ENCODE results near the gene RABGAP1. TPM values are rescaled to one million over a fixed set of nuclear protein-coding genes. Genes with fewer than 3 reads are reported as not detected.
"Not testable (repeated sequence)": the region's sequence is repeated elsewhere in the genome, so short reads cannot be mapped to it uniquely, and the experiment has no call there.

RABGAP1 gene
- total RNA-seq (10 to 100 TPM; 45.3 to 56.7 (median 51.3) TPM), polyA plus RNA-seq (15.2 TPM)
- long read RNA-seq, donor 1, full-length matches to known transcripts: 35 of 83 reads
- long read RNA-seq, donor 1, partial matches to known transcripts: 23 of 83 reads
- long read RNA-seq, donor 1, other reads (novel, unspliced or antisense): 25 of 83 reads
- long read RNA-seq, donor 2, full-length matches to known transcripts: 11 of 25 reads
- long read RNA-seq, donor 2, partial matches to known transcripts: 4 of 25 reads
- long read RNA-seq, donor 2, other reads (novel, unspliced or antisense): 10 of 25 reads
- long read RNA-seq, donor 3, partial matches to known transcripts: 26 of 43 reads
- long read RNA-seq, donor 3, other reads (novel, unspliced or antisense): 17 of 43 reads
- long read RNA-seq, donor 4, full-length matches to known transcripts: 8 of 27 reads
- long read RNA-seq, donor 4, partial matches to known transcripts: 6 of 27 reads
- long read RNA-seq, donor 4, other reads (novel, unspliced or antisense): 13 of 27 reads

DNA sequence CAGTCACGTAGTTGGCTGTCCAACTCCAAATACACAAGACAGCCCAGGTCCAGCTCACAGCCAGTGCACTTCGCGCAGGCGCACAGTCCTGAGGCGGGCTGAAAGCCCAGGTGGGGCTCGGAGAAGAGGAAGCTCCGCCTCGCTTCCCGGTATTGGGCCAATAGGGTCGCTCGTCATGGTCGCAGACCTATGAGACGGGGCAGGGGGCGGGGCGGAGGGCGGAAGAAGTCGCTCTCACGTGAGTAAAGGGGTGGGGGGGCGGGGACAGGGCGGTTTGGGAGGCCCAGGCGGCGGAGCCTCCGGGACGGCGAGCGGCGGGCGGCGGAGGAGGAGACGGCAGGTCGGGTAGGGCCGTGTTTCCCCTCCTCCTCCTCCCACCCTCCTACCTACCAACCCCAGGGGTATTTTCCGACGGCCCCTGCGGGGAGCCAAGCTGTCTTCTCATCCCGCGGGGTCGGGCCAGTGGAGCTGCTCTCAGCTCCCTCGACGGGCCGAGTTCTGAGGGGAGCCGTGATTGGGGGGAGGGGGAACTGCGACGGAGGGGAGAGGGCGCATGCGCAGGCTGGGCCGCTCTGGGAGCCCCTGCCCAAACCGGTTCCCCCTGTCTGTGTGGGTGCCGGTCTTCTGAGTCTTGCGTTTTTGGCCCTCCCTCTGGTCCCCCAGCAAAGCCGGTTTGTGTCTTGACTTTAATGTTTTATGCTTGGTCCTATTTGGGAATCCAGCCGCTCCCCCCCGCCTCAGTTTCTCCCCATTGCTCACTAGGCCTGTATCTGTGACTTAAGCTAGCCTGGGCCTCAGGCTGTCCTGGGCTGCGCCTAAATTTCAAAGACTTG, at the start of gene RABGAP1:
Gene RABGAP1 (plus strand): TSS at position 272 of the 833 bp plus-strand sequence. CDS start 16,040 bp downstream, outside the sequence.
- DNase-seq (peak; percentile 100), ATAC-seq (peak; percentile 99)
- no peaks in the 10 kb centered on the region for H3K27me3 ChIP-seq (ENCODE audit: control insufficient read depth, insufficient read depth)
- WGBS: under 1% methylated on average over 54 of the region's 54 CpGs
- H3K9me3 ChIP-seq (ENCODE audit: control insufficient read depth, low read length): no peaks in the 10 kb centered on the region
- H3K4me1 ChIP-seq (ENCODE audit: control insufficient read depth, insufficient read depth, low read length): peaks cover 3% of the 10 kb centered on the region
- H3K4me3 ChIP-seq (ENCODE audit: low read length): peak within 1 kb of the TSS; percentile 85
- intact Hi-C loops (cut with DNase I): no loop called here
- H3K27ac ChIP-seq (ENCODE audit: low read length): peak within 1 kb of the TSS; percentile 71

- 99% methylated on average over 1 of the region's 1 CpG for WGBS
- intact Hi-C loops (cut with DNase I): no loop called here
- H3K27me3 ChIP-seq (ENCODE audit: control insufficient read depth, insufficient read depth): no peaks in the 10 kb centered on the region
- H3K27ac ChIP-seq (ENCODE audit: low read length): no peak overlapping the region
- H3K4me1 ChIP-seq (ENCODE audit: control insufficient read depth, insufficient read depth, low read length): peaks cover 2% of the 10 kb centered on the region
- ATAC-seq: no peak
- no peaks in the 10 kb centered on the region for H3K9me3 ChIP-seq (ENCODE audit: control insufficient read depth, low read length)
- no peak overlapping the region for H3K4me3 ChIP-seq (ENCODE audit: low read length)
- DNase-seq: no peak
Measured at GRCh38 chr9:122897969-122898368, 42.9 kb upstream of the RABGAP1 start.

GRCh38 chr9:122900791-122901190, 40.0 kb upstream of the RABGAP1 start:
- ATAC-seq (no peak), DNase-seq (no peak)
- intact Hi-C loops (cut with DNase I): no loop called here
- H3K4me1 ChIP-seq (ENCODE audit: control insufficient read depth, insufficient read depth, low read length): peaks cover 2% of the 10 kb centered on the region
- 58% methylated on average over 2 of the region's 2 CpGs for WGBS
- peak overlapping the region; percentile 20 for H3K4me3 ChIP-seq (ENCODE audit: low read length)
- no peaks in the 10 kb centered on the region for H3K9me3 ChIP-seq (ENCODE audit: control insufficient read depth, low read length)
- no peak overlapping the region for H3K27ac ChIP-seq (ENCODE audit: low read length)
- no peaks in the 10 kb centered on the region for H3K27me3 ChIP-seq (ENCODE audit: control insufficient read depth, insufficient read depth)

- intact Hi-C loops (cut with DNase I): no loop called here
- WGBS: under 1% methylated on average over 8 of the region's 8 CpGs
Measured at GRCh38 chr9:122904466-122904822, 36.4 kb upstream of the RABGAP1 start.

DNA sequence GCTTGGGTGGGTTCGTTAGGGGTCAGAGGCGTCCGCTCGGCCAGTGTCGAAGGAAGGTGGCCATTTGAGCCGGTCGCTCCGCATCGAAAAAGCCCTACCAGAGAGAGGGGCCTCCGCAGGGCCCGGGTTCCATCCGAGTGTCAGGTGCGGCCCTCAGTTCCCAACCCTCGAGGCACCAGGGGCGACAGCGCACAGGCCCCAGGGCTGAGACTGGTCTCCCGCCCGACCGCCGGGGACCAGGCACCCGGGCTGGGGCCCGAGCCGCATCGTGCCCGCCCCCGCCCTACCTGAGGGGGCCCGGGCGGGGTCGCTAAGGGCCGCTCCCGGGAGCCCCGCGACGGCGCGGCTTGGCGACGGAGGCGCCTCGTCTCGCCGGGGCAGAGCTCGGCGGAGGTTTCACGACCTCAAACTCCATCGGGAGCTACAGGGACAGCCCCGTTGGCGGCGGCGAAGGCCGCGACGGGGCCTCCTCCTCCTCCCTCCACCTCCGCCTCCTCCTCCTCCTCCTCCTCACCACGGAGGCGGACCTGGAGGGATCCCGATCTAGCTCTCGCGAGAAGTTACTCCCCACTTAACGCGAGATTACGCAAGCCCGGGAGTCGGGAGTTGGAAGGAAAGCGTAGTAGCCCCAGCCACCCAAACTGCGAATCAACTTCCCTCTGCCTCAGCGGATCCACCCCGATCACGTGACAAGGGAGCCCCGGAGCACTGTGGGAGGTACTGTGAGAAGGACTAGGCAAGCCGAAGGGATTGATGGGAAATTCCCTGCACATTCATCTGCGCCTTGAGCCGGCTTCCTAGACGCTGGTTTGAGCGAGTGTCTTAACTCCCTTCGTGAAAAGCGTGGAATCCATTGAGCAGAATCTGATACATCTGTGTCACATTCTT, 35.8 kb upstream of the RABGAP1 start, which contains the start of gene RC3H2:
Gene RC3H2 (minus strand): TSS at position 537 of the 888 bp plus-strand sequence. CDS start 7,850 bp downstream, outside the sequence.
- Histone ChIP-seq H3K27ac (ENCODE audit: low read length) (peak within 1 kb of the TSS; percentile 93), H3K27me3 (ENCODE audit: control insufficient read depth, insufficient read depth) (no peaks in the 10 kb centered on the region), H3K4me3 (ENCODE audit: low read length) (peak within 1 kb of the TSS; percentile 92), H3K4me1 (ENCODE audit: control insufficient read depth, insufficient read depth, low read length) (no peaks in the 10 kb centered on the region), H3K9me3 (ENCODE audit: control insufficient read depth, low read length) (no peaks in the 10 kb centered on the region)
- ATAC-seq (peak; percentile 99), DNase-seq (peak; percentile 98 to 99 (median 98))
- intact Hi-C loops (cut with DNase I): no loop called here
- WGBS: under 1% methylated on average over 77 of the region's 77 CpGs

More at GRCh38 chr9:122904466-122904822, 36.4 kb upstream of the RABGAP1 start:
- DNase-seq (peak in 1 of 3 donors; percentile 35), ATAC-seq (peak; percentile 47 to 62)
- Histone ChIP-seq H3K9me3 (ENCODE audit: control insufficient read depth, low read length) (no peaks in the 10 kb centered on the region), H3K4me1 (ENCODE audit: control insufficient read depth, insufficient read depth, low read length) (no peaks in the 10 kb centered on the region), H3K27me3 (ENCODE audit: control insufficient read depth, insufficient read depth) (no peaks in the 10 kb centered on the region), H3K4me3 (ENCODE audit: low read length) (peak overlapping the region; percentile 92), H3K27ac (ENCODE audit: low read length) (peak overlapping the region; percentile 93)

DNA sequence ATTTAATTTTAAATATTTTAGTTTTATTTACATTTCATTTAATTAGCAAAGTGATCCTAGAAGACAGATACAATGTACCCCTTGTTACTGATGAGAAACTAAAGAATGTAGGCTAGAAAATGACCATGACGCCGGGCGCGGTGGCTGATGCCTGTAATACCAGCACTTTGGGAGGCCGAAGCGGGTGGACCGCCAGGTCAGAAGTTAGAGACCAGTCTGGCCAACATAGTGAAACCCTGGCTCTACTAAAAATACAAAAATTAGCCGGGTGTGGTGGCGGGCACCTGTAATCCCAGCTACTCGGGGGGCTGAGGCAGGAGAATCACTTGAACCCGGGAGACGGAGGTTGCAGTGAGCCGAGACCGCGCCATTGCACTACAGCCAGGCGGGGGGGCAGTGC, 34.7 kb upstream of the RABGAP1 start:
- H3K4me3 ChIP-seq (ENCODE audit: low read length); H3K9me3 ChIP-seq (ENCODE audit: control insufficient read depth, low read length); H3K4me1 ChIP-seq (ENCODE audit: control insufficient read depth, insufficient read depth, low read length); intact Hi-C loops (cut with DNase I); H3K27ac ChIP-seq (ENCODE audit: low read length); ATAC-seq; H3K27me3 ChIP-seq (ENCODE audit: control insufficient read depth, insufficient read depth): not testable (repeated sequence)
- peak in 1 of 3 donors; percentile 65 for DNase-seq
- 94% methylated on average over 16 of the region's 16 CpGs for WGBS

- no peaks in the 10 kb centered on the region for H3K9me3 ChIP-seq (ENCODE audit: control insufficient read depth, low read length)
- intact Hi-C loops (cut with DNase I): no loop called here
- H3K27me3 ChIP-seq (ENCODE audit: control insufficient read depth, insufficient read depth): no peaks in the 10 kb centered on the region
- ATAC-seq: no peak
- WGBS: 4% methylated on average over 9 of the region's 9 CpGs
- DNase-seq: no peak
- no peaks in the 10 kb centered on the region for H3K4me1 ChIP-seq (ENCODE audit: control insufficient read depth, insufficient read depth, low read length)
- H3K27ac ChIP-seq (ENCODE audit: low read length): peak overlapping the region; percentile 95
- peak overlapping the region; percentile 97 for H3K4me3 ChIP-seq (ENCODE audit: low read length)
Measured at GRCh38 chr9:122912671-122912963, 28.2 kb upstream of the RABGAP1 start.

GRCh38 chr9:122912964-122913673, 27.7 kb upstream of the RABGAP1 start, which contains the start of gene ZBTB6:
Gene ZBTB6 (minus strand): TSS chr9:122913323. CDS start chr9:122912072, 1,251 bp downstream.
- DNase-seq (peak; percentile 69 to 84 (median 78)), ATAC-seq (peak; percentile 98)
- Histone ChIP-seq H3K9me3 (ENCODE audit: control insufficient read depth, low read length) (no peaks in the 10 kb centered on the region), H3K27me3 (ENCODE audit: control insufficient read depth, insufficient read depth) (no peaks in the 10 kb centered on the region), H3K4me1 (ENCODE audit: control insufficient read depth, insufficient read depth, low read length) (no peaks in the 10 kb centered on the region), H3K4me3 (ENCODE audit: low read length) (peak within 1 kb of the TSS; percentile 97), H3K27ac (ENCODE audit: low read length) (peak within 1 kb of the TSS; percentile 95)
- under 1% methylated on average over 35 of the region's 35 CpGs for WGBS
- intact Hi-C loops (cut with DNase I): no loop called here

DNA sequence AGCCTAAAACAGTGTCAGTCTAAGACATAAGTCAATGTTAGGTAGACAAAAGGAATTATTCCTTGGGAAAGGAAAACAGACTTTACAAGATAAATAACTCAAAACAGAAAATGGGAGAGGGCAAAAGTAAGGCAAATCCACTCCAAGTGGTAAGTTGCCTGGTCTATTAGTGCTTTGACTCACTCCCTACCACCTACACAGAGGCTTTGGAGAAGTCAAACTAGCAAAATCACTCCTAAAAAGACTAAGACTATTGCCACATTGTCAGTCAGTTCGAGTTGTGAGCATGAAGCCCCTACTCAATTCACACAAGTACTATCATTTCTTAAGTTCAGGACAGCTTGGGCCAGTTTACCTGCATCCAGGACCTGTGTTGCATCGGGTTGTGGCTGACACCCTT, 22.5 kb upstream of the RABGAP1 start:
- no peaks in the 10 kb centered on the region for H3K27me3 ChIP-seq (ENCODE audit: control insufficient read depth, insufficient read depth)
- DNase-seq (no peak), ATAC-seq (no peak)
- no peak overlapping the region for H3K27ac ChIP-seq (ENCODE audit: low read length)
- no peaks in the 10 kb centered on the region for H3K9me3 ChIP-seq (ENCODE audit: control insufficient read depth, low read length)
- H3K4me1 ChIP-seq (ENCODE audit: control insufficient read depth, insufficient read depth, low read length): no peaks in the 10 kb centered on the region
- no peak overlapping the region for H3K4me3 ChIP-seq (ENCODE audit: low read length)
- intact Hi-C loops (cut with DNase I): no loop called here
- 86% methylated on average over 2 of the region's 2 CpGs for WGBS

DNA sequence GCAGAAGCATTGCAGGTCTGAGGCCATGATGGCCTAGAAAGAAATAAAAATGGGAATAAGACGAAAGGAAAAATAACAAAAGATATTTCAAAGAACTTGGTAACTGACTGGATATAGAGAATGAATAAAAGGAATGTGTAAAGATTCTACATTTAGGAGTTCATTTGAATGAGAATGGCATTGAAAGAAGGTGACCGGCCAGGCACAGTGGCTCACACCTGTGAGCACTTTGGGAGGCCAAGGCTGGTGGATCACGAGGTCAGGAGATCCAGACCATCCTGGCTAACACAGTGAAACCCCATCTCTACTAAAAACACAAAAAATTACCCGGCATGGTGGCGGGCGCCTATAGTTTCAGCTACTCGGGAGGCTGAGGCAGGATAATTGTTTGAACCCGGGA, 18.1 kb upstream of the RABGAP1 start:
- intact Hi-C loops (cut with DNase I): no loop called here
- no peaks in the 10 kb centered on the region for H3K27me3 ChIP-seq (ENCODE audit: control insufficient read depth, insufficient read depth)
- H3K4me3 ChIP-seq (ENCODE audit: low read length): no peak overlapping the region
- no peak for DNase-seq
- 90% methylated on average over 8 of the region's 8 CpGs for WGBS
- ATAC-seq: no peak
- H3K9me3 ChIP-seq (ENCODE audit: control insufficient read depth, low read length): no peaks in the 10 kb centered on the region
- no peaks in the 10 kb centered on the region for H3K4me1 ChIP-seq (ENCODE audit: control insufficient read depth, insufficient read depth, low read length)
- no peak overlapping the region for H3K27ac ChIP-seq (ENCODE audit: low read length)
